ENCODE data around the gene GOSR2.
"Not testable (repeated sequence)": the region's sequence is repeated elsewhere in the genome, so short reads cannot be mapped to it uniquely, and the experiment has no call there.

Gene GOSR2

DNA sequence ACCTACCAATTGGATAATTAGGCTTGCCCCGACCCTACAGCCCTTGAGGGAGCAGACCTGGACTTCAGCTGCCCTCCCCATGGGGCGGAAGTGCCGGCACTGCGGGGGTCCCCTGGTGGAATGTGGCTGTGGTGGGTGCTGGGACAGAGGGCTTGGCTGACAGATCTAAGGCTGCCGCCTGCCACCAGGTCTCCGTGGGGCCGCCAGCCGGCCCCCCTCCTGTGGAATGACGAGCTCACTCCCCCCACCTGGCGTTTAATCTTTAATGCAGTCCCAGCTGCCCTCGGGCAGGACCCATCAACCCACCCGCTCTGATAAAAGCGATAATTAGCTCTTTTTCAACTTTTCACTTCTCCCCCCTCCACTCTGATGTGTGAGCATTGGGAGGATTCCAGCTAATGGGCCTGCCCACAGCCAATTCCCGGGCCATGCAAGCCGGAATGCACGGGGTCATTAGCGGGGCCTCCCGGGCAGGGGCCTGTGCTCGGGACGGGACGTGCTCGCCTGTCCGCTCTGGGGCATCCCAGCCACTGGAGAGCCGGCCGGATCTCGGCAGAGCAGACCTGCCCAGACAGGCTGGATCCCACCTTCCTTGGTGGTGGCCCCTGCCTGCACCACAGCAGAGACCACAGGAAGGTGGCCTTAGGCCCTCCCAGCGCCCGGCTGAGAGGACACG lies 28.3 kb upstream of the GOSR2 start:
- DNase-seq, result no peak

DNA sequence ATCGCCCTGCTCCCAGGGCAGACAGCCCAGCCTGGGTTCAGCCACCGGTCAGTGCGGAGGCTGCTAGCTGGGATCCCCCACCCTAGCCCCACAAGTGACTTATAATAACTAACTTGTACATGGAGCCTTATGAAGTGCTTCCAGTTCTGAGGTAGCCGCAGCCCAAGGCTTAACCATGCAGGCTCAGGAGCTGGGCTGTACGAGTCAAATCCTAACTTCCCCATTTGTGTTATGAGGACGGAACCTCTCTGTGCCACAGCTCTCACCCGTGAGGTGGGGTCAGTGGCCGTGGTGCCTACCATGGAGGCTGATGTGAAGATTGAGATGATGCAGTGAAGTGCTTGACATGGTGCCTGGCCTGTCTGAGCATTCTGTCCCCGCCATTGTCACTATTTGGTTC lies 27.8 kb upstream of the GOSR2 start:
- DNase-seq, result peak; percentile 29 to 42 (median 36)

DNA sequence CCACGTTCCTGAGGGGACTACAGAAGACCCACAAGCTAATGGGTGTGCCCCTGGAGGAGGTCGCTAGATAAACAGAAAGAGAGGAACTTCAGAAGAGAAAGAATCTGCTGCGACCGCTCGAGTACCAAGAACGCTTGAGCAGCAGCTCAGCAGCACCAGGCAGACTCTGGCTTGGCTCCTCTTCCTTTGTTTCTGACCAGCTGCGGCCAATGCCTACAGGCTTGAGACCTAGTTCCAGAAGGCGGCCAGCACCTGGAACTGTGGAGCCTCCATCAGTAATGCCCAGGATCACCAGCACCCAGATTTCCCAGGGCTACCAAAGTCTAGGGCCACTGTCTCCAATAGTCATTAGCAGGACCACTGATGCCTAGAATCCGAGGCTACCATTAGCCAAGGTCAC lies 26.0 kb upstream of the GOSR2 start:
- no peak for DNase-seq

GRCh38 chr17:46898364-46898763 lies 24.6 kb upstream of the GOSR2 start:
- no peak for DNase-seq

GRCh38 chr17:46898860-46899259 lies 24.1 kb upstream of the GOSR2 start:
- DNase-seq, result no peak

DNA sequence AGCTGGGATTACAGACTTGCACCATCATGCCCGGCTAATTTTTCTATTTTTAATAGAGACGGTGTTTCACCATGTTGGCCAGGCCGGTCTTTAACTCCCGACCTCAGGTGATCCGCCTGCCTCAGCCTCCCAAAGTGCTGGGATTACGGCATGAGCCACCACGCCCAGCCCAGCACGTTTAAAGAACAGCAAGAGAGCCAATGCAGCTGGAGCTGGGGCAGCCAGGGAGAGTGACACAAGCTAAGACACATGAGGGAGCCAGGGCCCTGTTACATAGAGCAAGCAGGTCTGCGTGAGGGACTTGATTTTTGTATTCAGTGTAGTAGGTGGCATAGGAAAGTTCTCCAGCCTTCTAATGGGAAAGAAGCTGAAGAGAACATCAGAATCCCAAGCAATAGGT lies 21.7 kb upstream of the GOSR2 start:
- no peak for DNase-seq

GRCh38 chr17:46903762-46904672 lies 18.9 kb upstream of the GOSR2 start:
- no peak for DNase-seq

- no peak for DNase-seq
Observed at GRCh38 chr17:46908068-46908737, 14.8 kb upstream of the GOSR2 start.

GRCh38 chr17:46910179-46910927 lies 12.6 kb upstream of the GOSR2 start:
- DNase-seq, result no peak

DNA sequence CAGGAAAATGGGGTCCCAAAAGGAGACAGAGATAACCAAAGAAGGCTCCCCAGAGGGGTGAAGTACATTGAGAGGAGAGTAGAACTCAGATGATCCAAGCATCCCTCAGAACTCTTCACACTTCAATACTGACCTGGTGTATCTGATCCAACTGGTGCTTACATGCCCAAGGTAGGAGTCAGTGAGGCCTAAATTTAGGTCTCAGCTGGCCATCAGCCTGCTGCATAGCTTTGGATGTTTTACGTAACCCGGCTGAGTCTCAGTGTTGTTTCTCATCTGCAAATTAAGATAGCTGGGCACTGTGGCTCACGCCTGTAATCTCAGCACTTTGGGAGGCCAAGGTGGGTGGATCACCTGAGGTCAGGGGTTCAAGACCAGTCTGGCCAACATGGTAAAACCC lies 11.6 kb upstream of the GOSR2 start:
- no peak for DNase-seq

DNA sequence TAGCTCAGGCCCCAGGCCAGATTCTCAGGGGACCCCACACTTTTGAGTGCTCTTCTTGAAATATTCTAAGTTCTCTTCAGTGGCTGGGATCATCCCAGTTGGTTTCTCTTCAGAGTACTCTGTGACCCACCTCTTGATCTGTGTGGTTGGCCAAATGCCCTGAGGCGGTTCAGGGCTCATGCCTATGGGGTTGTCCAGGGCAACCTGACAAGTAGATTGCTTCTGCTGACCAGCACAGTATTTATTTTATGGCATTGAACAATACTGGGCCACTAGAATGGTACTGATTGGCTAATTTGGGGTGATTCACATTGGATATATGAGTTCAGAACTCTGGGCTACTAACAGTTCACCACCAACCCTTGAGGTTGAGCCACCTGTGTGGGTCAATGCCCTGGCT lies 7.4 kb upstream of the GOSR2 start:
- DNase-seq, result no peak

DNA sequence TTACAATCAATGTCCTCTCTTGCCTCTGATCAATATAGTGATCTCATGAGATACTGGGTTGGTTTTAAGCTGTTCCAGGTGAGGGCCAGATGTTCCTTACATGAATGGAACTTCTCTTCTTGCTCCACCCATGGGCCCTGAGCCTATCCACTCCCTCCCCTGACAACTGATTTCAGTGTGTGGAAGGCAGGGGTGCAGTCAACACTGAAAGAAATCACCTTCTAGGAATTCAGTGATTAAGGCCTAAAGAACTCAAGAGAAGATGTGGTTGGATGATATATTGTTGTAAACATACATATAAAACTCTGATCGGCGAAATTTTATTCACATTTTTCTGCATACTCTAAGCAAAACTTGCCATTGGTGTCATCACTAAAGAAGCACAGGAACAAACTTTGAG lies 6.7 kb upstream of the GOSR2 start:
- no peak for DNase-seq

- no peak for DNase-seq
Observed at GRCh38 chr17:46916623-46917022, 6.3 kb upstream of the GOSR2 start.

DNA sequence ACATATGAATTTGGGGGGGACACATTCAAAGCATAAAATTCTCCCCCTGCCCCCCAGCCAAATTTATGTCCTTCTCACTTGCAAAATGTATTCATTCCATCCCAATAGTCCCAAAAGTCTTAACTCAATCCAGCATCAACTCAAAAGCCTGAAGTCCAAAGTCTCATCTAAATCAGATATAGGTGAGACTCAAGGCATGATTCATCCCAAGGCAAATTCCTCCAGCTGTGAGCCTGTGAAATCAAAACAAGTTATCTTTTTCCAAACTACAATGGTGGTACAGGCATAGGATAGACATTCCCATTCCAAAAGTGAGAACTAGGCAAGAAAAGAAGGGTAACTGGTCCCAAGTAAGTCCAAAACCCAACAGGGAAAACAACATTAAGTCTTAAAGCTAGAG lies 5.9 kb upstream of the GOSR2 start:
- no peak for DNase-seq

- peak in 1 of 3 donors; percentile 4 for DNase-seq
Observed at GRCh38 chr17:46917516-46917915, 5.4 kb upstream of the GOSR2 start.

- DNase-seq, result not testable (repeated sequence)
Observed at GRCh38 chr17:46921962-46922361, 998 bp upstream of the GOSR2 start.

GRCh38 chr17:46922487-46922803 lies 515 bp upstream of the GOSR2 start:
- no peak for DNase-seq

DNA sequence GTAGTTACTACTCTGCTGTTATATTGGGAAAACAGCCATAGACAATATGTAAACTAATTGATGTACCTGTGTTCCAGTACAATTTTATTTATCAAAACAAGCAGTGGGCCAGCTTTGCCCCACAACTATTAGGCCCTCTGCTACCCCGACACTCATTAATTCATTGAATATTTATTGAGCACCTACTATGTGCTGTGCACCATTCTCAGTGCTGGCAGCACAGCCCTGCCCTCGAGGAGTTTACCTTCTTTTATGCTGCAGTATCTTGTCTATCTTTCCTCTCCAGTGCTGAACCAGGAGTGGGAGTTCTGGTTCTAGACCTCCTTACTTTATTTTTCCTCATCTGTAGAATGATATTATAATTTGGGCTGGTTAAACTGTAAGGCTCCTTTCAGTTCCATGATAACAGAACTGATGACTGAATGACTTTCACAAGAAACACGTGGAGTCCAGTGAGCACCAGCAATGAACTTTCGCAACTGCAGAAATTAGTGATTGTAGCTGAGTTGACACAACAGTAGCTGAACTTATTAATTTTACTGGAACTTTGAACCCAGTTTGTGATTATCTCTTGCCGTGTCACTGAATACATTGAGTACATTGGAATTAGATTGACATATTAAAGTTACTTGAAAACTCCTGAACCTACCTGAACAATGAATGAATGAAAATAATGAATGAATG lies 2.4 kb downstream of the GOSR2 start:
- peak; percentile 29 to 59 (median 57) for DNase-seq

GRCh38 chr17:46928467-46929261 lies 5.7 kb downstream of the GOSR2 start:
- no peak for DNase-seq

DNA sequence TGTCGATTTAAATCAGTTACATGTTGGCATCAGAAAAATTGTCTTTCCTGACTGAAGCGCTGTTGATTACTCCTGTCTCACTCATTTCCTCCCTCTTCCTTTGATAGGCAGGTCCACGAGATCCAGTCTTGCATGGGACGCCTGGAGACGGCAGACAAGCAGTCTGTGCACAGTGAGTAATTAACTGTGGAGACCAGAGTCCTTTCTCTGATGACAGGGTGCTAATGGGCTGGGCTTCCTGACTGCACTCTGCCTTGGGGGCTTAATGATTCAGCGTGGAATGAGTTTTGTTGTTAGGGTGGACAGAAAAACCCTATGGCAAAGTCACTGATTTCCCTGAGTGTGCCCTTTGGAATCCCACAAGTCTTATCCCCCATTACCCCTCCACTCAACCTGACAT lies 6.5 kb downstream of the GOSR2 start:
- DNase-seq, result no peak

- DNase-seq, result no peak
Observed at GRCh38 chr17:46930051-46930450, 7.1 kb downstream of the GOSR2 start.

DNA sequence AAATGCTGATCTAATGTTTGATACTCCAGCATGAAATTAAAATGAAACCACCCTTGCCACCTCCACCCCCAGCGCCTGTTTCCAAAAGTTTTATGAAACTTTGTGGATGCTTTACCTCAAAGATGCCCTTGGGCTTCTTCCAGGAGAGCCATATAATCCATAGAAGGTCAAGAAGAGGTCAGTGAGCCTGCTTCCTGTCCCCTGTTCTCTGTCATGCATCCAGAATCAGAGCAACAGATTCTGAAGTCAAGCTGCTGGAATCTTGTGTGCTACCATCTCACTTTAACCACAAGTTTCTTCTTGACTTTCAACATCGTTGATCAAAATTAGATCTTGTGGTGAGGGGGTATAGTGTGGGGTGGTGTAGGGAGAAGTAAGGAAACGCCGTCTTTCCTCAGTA lies 8.6 kb downstream of the GOSR2 start:
- DNase-seq, result no peak
